ENCODE data around the gene KIAA0232.
A peak's percentile ranks its signal among the peaks of the same experiment; 100 is the strongest.
"Not testable (repeated sequence)": the region's sequence is repeated elsewhere in the genome, so short reads cannot be mapped to it uniquely, and the experiment has no call there.

The KIAA0232 gene

GRCh38 chr4:6900181-6900812, 117.8 kb downstream of the KIAA0232 start:
- peaks cover 5% of the 10 kb centered on the region for H3K9me3 Mint-ChIP-seq
- H3K27me3 Mint-ChIP-seq: no peaks in the 10 kb centered on the region
- intact Hi-C loops (cut with micrococcal nuclease): no loop called here
- H3K36me3 Mint-ChIP-seq (ENCODE audit: low read depth): no peaks in the 10 kb centered on the region
- H3K4me1 Mint-ChIP-seq (ENCODE audit: low read depth): peaks cover 17% of the 10 kb centered on the region
- H3K4me3 Mint-ChIP-seq: no peak overlapping the region
- peak overlapping the region; percentile 2 for H3K27ac Mint-ChIP-seq

DNA sequence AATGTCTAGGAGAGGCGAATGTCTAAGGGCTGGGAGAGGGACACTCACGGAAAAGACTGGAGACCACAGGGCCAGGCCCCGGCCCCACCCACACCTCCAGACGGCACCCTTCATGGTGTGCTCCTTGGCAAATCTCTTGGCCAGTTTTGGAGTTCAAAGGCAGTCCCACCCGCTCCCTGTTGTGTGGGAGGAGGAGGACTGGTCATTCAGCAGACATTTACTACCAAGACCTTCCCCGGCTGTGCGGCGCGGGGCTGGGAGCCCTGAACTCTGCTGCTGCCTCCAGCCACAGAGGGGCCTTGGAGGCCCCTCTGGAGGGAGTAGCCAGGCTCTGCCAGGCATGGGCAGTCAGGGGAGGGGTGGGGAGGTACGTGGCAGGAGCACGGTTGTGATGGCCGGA, 118.4 kb downstream of the KIAA0232 start:
- Mint-ChIP-seq H3K9me3 (peaks cover 4% of the 10 kb centered on the region), H3K27me3 (no peaks in the 10 kb centered on the region), H3K4me1 (ENCODE audit: low read depth) (peaks cover 22% of the 10 kb centered on the region), H3K36me3 (ENCODE audit: low read depth) (no peaks in the 10 kb centered on the region), H3K4me3 (no peak overlapping the region), H3K27ac (no peak overlapping the region)
- intact Hi-C loops (cut with micrococcal nuclease): no loop called here

- peak overlapping the region; percentile 26 for H3K27ac Mint-ChIP-seq
These were observed 119.3 kb downstream of the KIAA0232 start for GRCh38 chr4:6901669-6902317.

GRCh38 chr4:6902318-6903042, 120.0 kb downstream of the KIAA0232 start:
- Mint-ChIP-seq H3K4me1 (ENCODE audit: low read depth) (peaks cover 32% of the 10 kb centered on the region), H3K36me3 (ENCODE audit: low read depth) (no peaks in the 10 kb centered on the region), H3K27ac (peak overlapping the region; percentile 26), H3K4me3 (no peak overlapping the region), H3K9me3 (no peaks in the 10 kb centered on the region), H3K27me3 (peaks cover 9% of the 10 kb centered on the region)
- intact Hi-C loops (cut with micrococcal nuclease): no loop called here

More at GRCh38 chr4:6901669-6902317, 119.3 kb downstream of the KIAA0232 start:
- intact Hi-C loops (cut with micrococcal nuclease): no loop called here
- no peak overlapping the region for H3K4me3 Mint-ChIP-seq
- H3K36me3 Mint-ChIP-seq (ENCODE audit: low read depth): no peaks in the 10 kb centered on the region
- H3K4me1 Mint-ChIP-seq (ENCODE audit: low read depth): peaks cover 27% of the 10 kb centered on the region
- peaks cover 2% of the 10 kb centered on the region for H3K27me3 Mint-ChIP-seq
- no peaks in the 10 kb centered on the region for H3K9me3 Mint-ChIP-seq

GRCh38 chr4:6905516-6906445, 123.3 kb downstream of the KIAA0232 start:
- intact Hi-C loops (cut with micrococcal nuclease): loop anchor here (5.0 kb wide), 1 partner anchor 162 kb away; the partner anchor contains the start of gene GRPEL1

GRCh38 chr4:6906486-6906885, 124.0 kb downstream of the KIAA0232 start:
- intact Hi-C loops (cut with micrococcal nuclease): loop anchor here (5.0 kb wide), 1 partner anchor 161 kb away; the partner anchor contains the start of gene GRPEL1
- H3K4me3 Mint-ChIP-seq, H3K9me3 Mint-ChIP-seq: not testable (repeated sequence)
- Mint-ChIP-seq H3K27ac (peak overlapping the region; percentile 37), H3K27me3 (peaks cover 13% of the 10 kb centered on the region), H3K4me1 (ENCODE audit: low read depth) (peaks cover 49% of the 10 kb centered on the region), H3K36me3 (ENCODE audit: low read depth) (peaks cover 16% of the 10 kb centered on the region)

More at GRCh38 chr4:6905516-6906445, 123.3 kb downstream of the KIAA0232 start:
- no peaks in the 10 kb centered on the region for H3K9me3 Mint-ChIP-seq
- peak overlapping the region; percentile 62 for H3K27ac Mint-ChIP-seq
- H3K36me3 Mint-ChIP-seq (ENCODE audit: low read depth): peaks cover 9% of the 10 kb centered on the region
- H3K27me3 Mint-ChIP-seq: peaks cover 13% of the 10 kb centered on the region
- peaks cover 42% of the 10 kb centered on the region for H3K4me1 Mint-ChIP-seq (ENCODE audit: low read depth)
- H3K4me3 Mint-ChIP-seq: no peak overlapping the region

GRCh38 chr4:6907658-6908191, 125.2 kb downstream of the KIAA0232 start:
- Mint-ChIP-seq H3K4me1 (ENCODE audit: low read depth) (peaks cover 62% of the 10 kb centered on the region), H3K4me3 (no peak overlapping the region), H3K9me3 (no peaks in the 10 kb centered on the region), H3K27ac (no peak overlapping the region), H3K36me3 (ENCODE audit: low read depth) (peaks cover 28% of the 10 kb centered on the region), H3K27me3 (peaks cover 13% of the 10 kb centered on the region)
- intact Hi-C loops (cut with micrococcal nuclease): loop anchor here (2.0 to 5.0 kb wide), 2 partner anchors 15 to 160 kb away; partner anchors contain the start of gene GRPEL1

DNA sequence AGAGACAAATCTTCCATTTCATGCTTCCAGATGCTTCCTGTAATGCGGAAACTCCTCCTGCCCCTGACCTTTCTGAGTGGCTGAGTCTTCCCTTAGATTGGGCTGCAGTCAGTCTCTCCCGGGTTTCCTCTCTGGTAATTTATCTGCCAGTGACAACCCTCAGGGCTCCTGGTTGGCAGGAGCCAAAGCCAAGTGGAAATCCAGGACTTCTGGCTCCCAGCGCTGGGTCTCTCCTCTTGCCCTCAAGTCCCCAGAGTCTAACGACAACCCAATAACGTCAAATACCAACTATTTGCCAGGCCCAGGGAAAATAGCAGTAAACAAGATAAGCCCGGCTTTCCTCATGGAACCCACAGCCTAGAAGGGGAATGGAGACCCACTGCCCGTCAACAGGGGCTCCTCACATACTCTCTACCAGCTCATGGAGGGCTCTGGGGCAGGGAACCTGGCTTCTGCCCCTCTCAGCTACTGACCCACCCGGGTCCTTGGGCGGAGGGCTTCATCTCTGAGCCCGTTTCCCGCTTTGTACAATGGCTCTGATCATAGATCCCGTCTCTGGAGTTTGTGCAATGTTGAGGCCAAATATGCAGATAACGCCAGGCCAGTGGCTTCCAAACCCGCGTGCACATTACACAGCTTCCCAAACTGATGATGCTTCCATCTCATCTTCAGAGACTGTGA, 126.0 kb downstream of the KIAA0232 start:
- peaks cover 13% of the 10 kb centered on the region for H3K27me3 Mint-ChIP-seq
- peak overlapping the region; percentile 85 for H3K27ac Mint-ChIP-seq
- H3K36me3 Mint-ChIP-seq (ENCODE audit: low read depth): peaks cover 34% of the 10 kb centered on the region
- intact Hi-C loops (cut with micrococcal nuclease): loop anchor here (1.0 to 5.0 kb wide), 4 partner anchors 9 to 159 kb away; partner anchors contain the start of gene GRPEL1
- H3K4me3 Mint-ChIP-seq: peak overlapping the region; percentile 75
- H3K4me1 Mint-ChIP-seq (ENCODE audit: low read depth): peaks cover 70% of the 10 kb centered on the region
- no peaks in the 10 kb centered on the region for H3K9me3 Mint-ChIP-seq

DNA sequence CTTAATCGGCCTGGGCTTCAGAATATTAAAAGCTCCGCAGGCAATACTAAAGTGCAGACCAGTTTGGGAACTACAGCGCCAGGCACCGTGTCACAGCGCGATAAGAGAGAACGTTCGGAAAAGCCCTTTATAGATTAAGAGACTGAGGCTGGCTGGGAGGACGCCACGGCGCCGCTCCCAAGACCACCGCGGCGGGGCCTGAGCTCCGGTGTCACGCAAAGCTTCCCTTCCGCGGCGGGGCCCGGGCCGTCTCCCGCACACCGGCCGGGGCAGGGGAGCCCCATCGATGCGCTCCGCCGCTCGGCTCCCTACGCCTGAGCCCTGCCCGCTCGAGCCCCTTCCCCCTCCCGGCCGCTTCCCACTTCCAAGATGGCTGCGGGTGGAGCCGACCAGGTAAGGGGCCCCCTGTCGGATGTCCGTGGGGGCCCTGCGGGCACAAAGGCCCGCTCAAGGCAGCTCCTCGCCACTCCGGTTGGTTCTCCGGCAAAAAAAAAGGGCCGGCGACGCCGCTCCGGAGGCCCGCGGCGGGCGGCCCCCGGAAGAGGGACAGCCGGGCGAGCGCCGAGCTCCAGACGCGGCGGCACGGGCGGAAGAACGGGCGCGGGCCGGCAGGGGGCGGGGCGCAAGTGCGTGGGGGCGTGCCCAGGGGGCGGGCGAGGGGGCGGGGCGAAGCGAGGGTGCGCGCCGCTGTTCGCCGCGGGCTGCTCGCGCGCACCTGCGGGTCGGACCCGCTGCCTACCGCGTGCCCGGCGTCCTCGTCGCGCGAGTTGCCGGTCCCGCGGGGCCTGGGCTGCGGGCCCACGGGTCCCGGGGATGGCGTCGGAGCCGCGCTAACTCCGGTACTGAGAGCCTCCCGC, 126.8 kb downstream of the KIAA0232 start, which contains the start of gene TBC1D14:
Gene TBC1D14, plus strand, starts transcription at position 714 of the 857 bp plus-strand sequence. CDS start 13,564 bp downstream, outside the sequence.
- H3K9me3 Mint-ChIP-seq: no peaks in the 10 kb centered on the region
- H3K36me3 Mint-ChIP-seq (ENCODE audit: low read depth): peaks cover 42% of the 10 kb centered on the region
- intact Hi-C loops (cut with micrococcal nuclease): loop anchor here (1.0 to 5.0 kb wide), 4 partner anchors 8 to 158 kb away; partner anchors contain the start of gene GRPEL1
- H3K4me1 Mint-ChIP-seq (ENCODE audit: low read depth): peaks cover 76% of the 10 kb centered on the region
- peak within 1 kb of the TSS; percentile 96 for H3K4me3 Mint-ChIP-seq
- peak within 1 kb of the TSS; percentile 98 for H3K27ac Mint-ChIP-seq
- H3K27me3 Mint-ChIP-seq: peaks cover 13% of the 10 kb centered on the region

GRCh38 chr4:6909970-6910339, 127.4 kb downstream of the KIAA0232 start:
- Mint-ChIP-seq H3K9me3 (no peaks in the 10 kb centered on the region), H3K27me3 (peaks cover 13% of the 10 kb centered on the region), H3K4me3 (peak overlapping the region; percentile 96), H3K4me1 (ENCODE audit: low read depth) (peaks cover 78% of the 10 kb centered on the region), H3K36me3 (ENCODE audit: low read depth) (peaks cover 48% of the 10 kb centered on the region), H3K27ac (peak overlapping the region; percentile 98)
- intact Hi-C loops (cut with micrococcal nuclease): loop anchor here (1.0 to 5.0 kb wide), 5 partner anchors 7 to 157 kb away; partner anchors contain the start of gene GRPEL1

GRCh38 chr4:6910340-6910959, 127.9 kb downstream of the KIAA0232 start:
- intact Hi-C loops (cut with micrococcal nuclease): loop anchor here (5.0 kb wide), 1 partner anchor 47 kb away; no protein-coding TSS in a partner anchor
- Mint-ChIP-seq H3K27me3 (peaks cover 13% of the 10 kb centered on the region), H3K36me3 (ENCODE audit: low read depth) (peaks cover 53% of the 10 kb centered on the region), H3K4me1 (ENCODE audit: low read depth) (peaks cover 82% of the 10 kb centered on the region), H3K27ac (peak overlapping the region; percentile 98), H3K4me3 (peak overlapping the region; percentile 96), H3K9me3 (no peaks in the 10 kb centered on the region)

All from dendritic cell treated with granulocyte-macrophage colony-stimulating factor and Interleukin-4, amounts not matched to agents 40 ng/mL and 50 ng/mL, for 4 days (primary cell).